KMS-11 (cell line): ENCODE measurements around the gene APOL4.

ENCODE experiments used
- H2AFZ ChIP-seq: fragments of 200-600 bp; sonication (generic); 2 replicates; pipeline ENCODE4 v1.6.1; 2016; ENCODE audit warnings: antibody characterized with exemption, mixed run types, low read depth
- H3K27ac ChIP-seq: fragments of 200-600 bp; sonication (generic); 2 replicates; pipeline ENCODE4 v1.6.1; 2016; ENCODE audit warnings: mild to moderate bottlenecking, mixed run types
- H3K27me3 ChIP-seq: fragments of 200-600 bp; sonication (generic); 2 replicates; pipeline ENCODE4 v1.6.1; 2017; ENCODE audit warnings: mild to moderate bottlenecking, low read depth, mixed run types, moderate library complexity; ENCODE audit not compliant: insufficient read depth
- H3K36me3 ChIP-seq: fragments of 200-600 bp; sonication (generic); 2 replicates; pipeline ENCODE4 v1.6.1; 2017; ENCODE audit warnings: mild to moderate bottlenecking, mixed run types; ENCODE audit not compliant: insufficient read depth
- H3K4me1 ChIP-seq: fragments of 200-600 bp; sonication (generic); 2 replicates; pipeline ENCODE4 v1.6.1; 2016; ENCODE audit warnings: mild to moderate bottlenecking, low read depth, mixed run types; ENCODE audit not compliant: poor library complexity, severe bottlenecking
- H3K4me2 ChIP-seq: fragments of 200-600 bp; sonication (generic); 2 replicates; pipeline ENCODE4 v1.7.0; 2016; ENCODE audit warnings: mild to moderate bottlenecking, mixed run types
- H3K4me3 ChIP-seq: fragments of 200-600 bp; sonication (generic); IDR thresholded peaks from 2 replicates; pipeline ENCODE4 v1.6.1; 2017; ENCODE audit warnings: low read depth, low read length, mixed read lengths; ENCODE audit not compliant: insufficient read depth
- H3K79me2 ChIP-seq: fragments of 200-600 bp; sonication (generic); 2 replicates; pipeline ENCODE4 v1.6.1; 2016; ENCODE audit warnings: low read depth, mixed run types; ENCODE audit not compliant: insufficient read depth
- H3K9ac ChIP-seq: fragments of 200-600 bp; sonication (generic); 2 replicates; pipeline ENCODE4 v1.6.1; 2016; ENCODE audit warnings: mild to moderate bottlenecking, mixed run types
- H4K20me1 ChIP-seq: fragments of 200-600 bp; sonication (generic); 2 replicates; pipeline ENCODE4 v1.6.1; 2016; ENCODE audit warnings: mild to moderate bottlenecking, mixed run types; ENCODE audit not compliant: insufficient read depth
- TF ChIP-seq, protein P1 (sequence below): fragments of 200-600 bp; sonication (generic); conservative IDR thresholded peaks from 2 replicates; pipeline ENCODE4 v1.6.1; 2017; ENCODE audit warnings: low read depth, mild to moderate bottlenecking, antibody characterized with exemption, low read length, moderate library complexity, mixed read lengths

APOL4 gene

DNA sequence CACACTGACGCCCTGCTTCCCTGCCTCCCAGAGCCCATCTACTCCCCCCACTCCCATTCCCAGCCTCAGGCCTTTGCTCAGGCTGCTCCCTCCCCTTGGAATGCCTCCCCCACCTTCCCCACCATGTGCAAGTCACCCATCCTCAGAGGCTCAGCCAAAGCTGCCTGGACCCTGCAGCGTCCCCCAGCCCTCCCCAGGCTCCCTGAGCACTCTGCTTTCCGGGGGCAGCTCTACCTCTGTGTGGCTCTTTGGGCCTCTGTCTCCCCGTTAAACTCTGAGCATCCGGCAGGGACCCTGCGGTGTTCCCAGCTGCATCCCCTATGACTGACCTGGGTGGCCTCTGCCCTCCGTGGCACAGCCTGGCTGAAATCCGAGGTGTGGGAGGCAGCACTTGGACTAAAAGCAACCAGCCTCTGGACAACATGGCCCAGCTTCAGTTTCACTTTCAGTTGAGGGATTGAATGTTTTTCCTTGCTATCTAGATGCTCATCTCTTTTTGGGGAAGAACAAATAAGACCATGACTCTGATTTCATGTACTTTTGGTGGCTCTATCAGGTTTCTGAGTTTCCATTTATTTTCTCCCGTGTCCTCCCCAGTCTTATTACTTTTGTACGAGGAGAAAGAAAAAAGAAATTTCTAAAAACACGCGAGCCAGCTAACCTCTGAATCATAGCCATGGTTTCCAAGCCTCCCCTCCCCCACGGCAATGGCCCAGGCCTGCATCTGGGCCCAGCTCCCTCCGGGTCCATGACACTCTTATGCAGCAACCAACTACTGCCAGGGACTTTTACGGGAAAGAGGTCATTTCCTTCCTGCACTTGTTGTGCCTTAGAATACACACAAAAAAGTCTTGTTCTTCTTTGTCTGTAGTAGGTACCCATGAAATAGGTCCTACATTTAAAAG lies 44.8 kb downstream of the APOL4 start:
- Histone ChIP-seq H4K20me1 (no peaks in the 10 kb centered on the region), H3K27me3 (no peaks in the 10 kb centered on the region), H3K4me2 (no peak overlapping the region; the same call in 1 of the 2 replicates), H2AFZ (no peak overlapping the region), H3K36me3 (no peaks in the 10 kb centered on the region), H3K4me1 (peaks cover 41% of the 10 kb centered on the region), H3K9ac (no peak overlapping the region), H3K4me3 (no peak overlapping the region), H3K79me2 (no peaks in the 10 kb centered on the region), H3K27ac (no peak overlapping the region)
- TF ChIP-seq, protein P1, sequence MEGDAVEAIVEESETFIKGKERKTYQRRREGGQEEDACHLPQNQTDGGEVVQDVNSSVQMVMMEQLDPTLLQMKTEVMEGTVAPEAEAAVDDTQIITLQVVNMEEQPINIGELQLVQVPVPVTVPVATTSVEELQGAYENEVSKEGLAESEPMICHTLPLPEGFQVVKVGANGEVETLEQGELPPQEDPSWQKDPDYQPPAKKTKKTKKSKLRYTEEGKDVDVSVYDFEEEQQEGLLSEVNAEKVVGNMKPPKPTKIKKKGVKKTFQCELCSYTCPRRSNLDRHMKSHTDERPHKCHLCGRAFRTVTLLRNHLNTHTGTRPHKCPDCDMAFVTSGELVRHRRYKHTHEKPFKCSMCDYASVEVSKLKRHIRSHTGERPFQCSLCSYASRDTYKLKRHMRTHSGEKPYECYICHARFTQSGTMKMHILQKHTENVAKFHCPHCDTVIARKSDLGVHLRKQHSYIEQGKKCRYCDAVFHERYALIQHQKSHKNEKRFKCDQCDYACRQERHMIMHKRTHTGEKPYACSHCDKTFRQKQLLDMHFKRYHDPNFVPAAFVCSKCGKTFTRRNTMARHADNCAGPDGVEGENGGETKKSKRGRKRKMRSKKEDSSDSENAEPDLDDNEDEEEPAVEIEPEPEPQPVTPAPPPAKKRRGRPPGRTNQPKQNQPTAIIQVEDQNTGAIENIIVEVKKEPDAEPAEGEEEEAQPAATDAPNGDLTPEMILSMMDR, result no peak

DNA sequence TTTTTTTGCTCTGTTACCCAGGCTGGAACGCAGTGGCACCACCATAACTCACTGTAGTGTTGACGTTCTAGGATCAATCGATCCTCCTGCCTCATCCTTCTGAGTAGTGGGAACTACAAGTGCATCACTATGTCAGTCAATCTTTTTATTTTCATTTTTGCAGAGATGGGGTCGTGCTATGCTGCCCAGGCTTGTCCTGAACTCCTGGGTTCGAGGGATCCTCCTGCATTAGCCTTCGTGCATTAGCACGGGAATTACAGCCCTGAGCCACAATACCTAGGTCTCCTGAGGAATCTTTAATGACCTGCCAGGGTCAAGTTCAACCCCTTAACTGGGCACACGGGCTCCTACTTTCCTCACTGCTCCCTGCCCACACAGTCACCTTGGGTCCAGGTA lies 45.5 kb downstream of the APOL4 start:
- Histone ChIP-seq H3K27ac (no peak overlapping the region), H3K9ac (no peak overlapping the region), H4K20me1 (no peaks in the 10 kb centered on the region), H3K4me1 (peaks cover 35% of the 10 kb centered on the region), H2AFZ (no peak overlapping the region), H3K79me2 (no peaks in the 10 kb centered on the region), H3K36me3 (no peaks in the 10 kb centered on the region), H3K4me3 (no peak overlapping the region), H3K27me3 (no peaks in the 10 kb centered on the region), H3K4me2 (no peak overlapping the region)
- TF ChIP-seq, protein P1, result no peak

DNA sequence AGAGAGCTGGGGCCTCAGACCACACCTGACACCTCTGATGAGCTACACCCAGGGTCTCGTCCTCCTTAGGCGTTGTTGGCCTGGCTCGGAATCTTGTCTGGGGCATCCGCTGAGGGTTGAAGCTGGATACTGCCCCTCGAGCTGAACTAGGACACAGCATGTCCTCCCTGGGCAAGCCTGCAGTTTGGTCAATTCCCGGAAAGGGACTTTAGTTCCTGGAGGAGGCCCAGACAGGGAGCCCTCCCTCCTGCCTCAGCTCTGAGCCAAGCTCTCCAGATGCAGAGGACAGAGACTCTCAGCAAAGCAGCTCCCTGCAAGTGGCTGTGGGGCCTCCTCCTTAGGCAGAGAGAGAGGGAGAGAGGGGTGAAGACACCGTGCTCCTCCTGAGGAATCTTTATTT lies 45.9 kb downstream of the APOL4 start:
- H4K20me1 ChIP-seq, result no peaks in the 10 kb centered on the region
- no peak overlapping the region for H3K4me2 ChIP-seq
- no peak overlapping the region for H3K4me3 ChIP-seq
- no peak overlapping the region for H2AFZ ChIP-seq
- TF ChIP-seq, protein P1, result no peak
- no peak overlapping the region for H3K9ac ChIP-seq
- H3K36me3 ChIP-seq, result no peaks in the 10 kb centered on the region
- no peaks in the 10 kb centered on the region for H3K79me2 ChIP-seq
- no peaks in the 10 kb centered on the region for H3K27me3 ChIP-seq
- H3K4me1 ChIP-seq, result peaks cover 31% of the 10 kb centered on the region
- H3K27ac ChIP-seq, result no peak overlapping the region

DNA sequence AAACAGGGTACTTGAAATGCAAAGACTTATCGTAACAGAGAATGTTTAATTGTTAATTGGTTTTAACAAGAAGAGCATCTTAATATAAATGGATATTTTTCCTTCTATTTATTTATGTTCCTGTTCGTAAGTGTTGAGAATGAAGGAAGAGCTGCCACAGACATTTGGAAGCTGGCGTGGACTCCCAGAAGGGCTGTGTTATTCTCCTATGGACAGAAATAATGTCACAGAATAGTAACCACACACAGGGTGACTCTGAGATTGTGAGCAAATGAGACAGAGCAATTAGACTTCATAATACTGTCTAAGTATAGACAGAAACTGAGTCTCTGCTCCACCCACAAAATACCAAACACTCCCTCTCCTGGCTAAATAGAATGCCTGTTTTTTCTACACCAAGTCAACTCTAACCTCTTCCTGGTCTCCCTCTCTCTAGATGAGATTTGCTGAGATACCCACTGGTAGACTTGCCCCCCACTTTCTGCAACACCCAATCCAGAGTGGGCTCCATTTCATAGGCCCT lies 47.1 kb downstream of the APOL4 start:
- no peak overlapping the region for H2AFZ ChIP-seq
- no peak overlapping the region for H3K4me3 ChIP-seq
- no peak overlapping the region for H3K4me2 ChIP-seq
- H3K4me1 ChIP-seq, result peaks cover 18% of the 10 kb centered on the region
- H3K27me3 ChIP-seq, result no peaks in the 10 kb centered on the region
- H3K36me3 ChIP-seq, result no peaks in the 10 kb centered on the region
- no peaks in the 10 kb centered on the region for H4K20me1 ChIP-seq
- TF ChIP-seq, protein P1, result no peak
- H3K79me2 ChIP-seq, result no peaks in the 10 kb centered on the region
- no peak overlapping the region for H3K9ac ChIP-seq
- no peak overlapping the region for H3K27ac ChIP-seq
